Left lung (tissue), 14 donors: ENCODE results near the gene ATXN1L. TPM values are rescaled to one million over a fixed set of nuclear protein-coding genes. Genes with fewer than 3 reads are reported as not detected.

Experiments used
- ATAC-seq: fragments of 200-7000 bp; cut with Tn5 transposase; one replicate; pipeline ENCODE4 v1.9.1; 2020; ENCODE audit warnings: moderate library complexity
- DNase-seq, 4 donors: peaks; one replicate each; pipeline ENCODE4 v3.0.0-alpha.2; 2013 to 2020
- H3K27ac ChIP-seq, 2 donors: fragments of 200-600 bp; sonication (generic) in 1 of 2; one replicate each; pipeline versions ENCODE4 v1.5.0 to v1.8.0; 2020 to 2021
- H3K27me3 ChIP-seq, 2 donors: fragments of 200-600 bp; sonication (generic) in 1 of 2; one replicate each; pipeline versions ENCODE4 v1.5.0 to v1.8.0; 2020 to 2021
- H3K36me3 ChIP-seq, 2 donors: fragments of 200-600 bp; sonication (generic) in 1 of 2; one replicate each; pipeline versions ENCODE4 v1.5.0 to v1.8.0; 2020 to 2021
- H3K4me1 ChIP-seq, 2 donors: fragments of 200-600 bp; one replicate each; pipeline ENCODE4 v1.8.0; 2021
- H3K4me3 ChIP-seq, 2 donors: fragments of 200-600 bp; sonication (generic) in 1 of 2; one replicate each; pipeline versions ENCODE4 v1.5.0 to v1.8.0; 2020 to 2021; ENCODE audit warnings: mild to moderate bottlenecking in 1 of 2
- H3K9me3 ChIP-seq, 2 donors: fragments of 200-600 bp; sonication (generic) in 1 of 2; one replicate each; pipeline versions ENCODE4 v1.5.0 to v1.8.0; 2020 to 2021
- intact Hi-C, 2 donors: fragments of 100-400 bp; cut with DNase I; formaldehyde crosslinking; loops; one replicate each; pipeline versions ENCODE4 v1.11.2 to v1.14.2; 2022
- long read RNA-seq, 12 donors: library from polyadenylated mRNA in 2 of 12; unstranded in 2 of 12; transcript quantifications; one replicate each; pipeline ENCODE4 v2.0.0 and lab custom pipeline, GENCODE V29; 2019 to 2026
- polyA plus RNA-seq, 6 donors: library from polyadenylated mRNA; unstranded; fragments of 120-200 nt; gene quantifications; one replicate each; pipeline ENCODE4 v1.2.1, GENCODE V29; 2013; ENCODE audit not compliant: insufficient read length in 6 of 6
- total RNA-seq, 2 donors: library from RNA; stranded (reverse); fragmentation: NEBNext Ultra II Directional; extraction: Animal tissue kit (Norgen Biotek cat#: 25700); gene quantifications; one replicate each; pipeline ENCODE4 v1.2.1, GENCODE V29; 2021
- TF ChIP-seq, protein P1 (sequence below), 2 donors: fragments of 200-600 bp; sonication (generic) in 1 of 2; IDR thresholded peaks; one replicate each; pipeline versions ENCODE4 v1.5.0 to v1.8.0; 2021; ENCODE audit warnings: antibody characterized with exemption in 2 of 2
- donor health status: DM: no; HTN: yes; CAD: no.
- donor health status: DM: no; HTN: no; CAD: no.

Gene ATXN1L, protein sequence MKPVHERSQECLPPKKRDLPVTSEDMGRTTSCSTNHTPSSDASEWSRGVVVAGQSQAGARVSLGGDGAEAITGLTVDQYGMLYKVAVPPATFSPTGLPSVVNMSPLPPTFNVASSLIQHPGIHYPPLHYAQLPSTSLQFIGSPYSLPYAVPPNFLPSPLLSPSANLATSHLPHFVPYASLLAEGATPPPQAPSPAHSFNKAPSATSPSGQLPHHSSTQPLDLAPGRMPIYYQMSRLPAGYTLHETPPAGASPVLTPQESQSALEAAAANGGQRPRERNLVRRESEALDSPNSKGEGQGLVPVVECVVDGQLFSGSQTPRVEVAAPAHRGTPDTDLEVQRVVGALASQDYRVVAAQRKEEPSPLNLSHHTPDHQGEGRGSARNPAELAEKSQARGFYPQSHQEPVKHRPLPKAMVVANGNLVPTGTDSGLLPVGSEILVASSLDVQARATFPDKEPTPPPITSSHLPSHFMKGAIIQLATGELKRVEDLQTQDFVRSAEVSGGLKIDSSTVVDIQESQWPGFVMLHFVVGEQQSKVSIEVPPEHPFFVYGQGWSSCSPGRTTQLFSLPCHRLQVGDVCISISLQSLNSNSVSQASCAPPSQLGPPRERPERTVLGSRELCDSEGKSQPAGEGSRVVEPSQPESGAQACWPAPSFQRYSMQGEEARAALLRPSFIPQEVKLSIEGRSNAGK
- total RNA-seq (10 to 100 TPM; 22.8 to 24.3 TPM), polyA plus RNA-seq (10 to 100 TPM; 28.6 to 32.9 (median 30.3) TPM)
- long read RNA-seq, donor 1, full-length matches to known transcripts: 18 of 45 reads
- long read RNA-seq, donor 1, partial matches to known transcripts: 27 of 45 reads
- long read RNA-seq, donor 1, other reads (novel, unspliced or antisense): 0 of 45 reads
- long read RNA-seq, donor 2, full-length matches to known transcripts: 10 of 10 reads
- long read RNA-seq, donor 2, partial matches to known transcripts: 0 of 10 reads
- long read RNA-seq, donor 2, other reads (novel, unspliced or antisense): 0 of 10 reads
- long read RNA-seq, donor 3, full-length matches to known transcripts: 10 of 10 reads
- long read RNA-seq, donor 3, partial matches to known transcripts: 0 of 10 reads
- long read RNA-seq, donor 3, other reads (novel, unspliced or antisense): 0 of 10 reads
- long read RNA-seq, donor 4: 0 reads
- long read RNA-seq, donor 5, full-length matches to known transcripts: 12 of 12 reads
- long read RNA-seq, donor 5, partial matches to known transcripts: 0 of 12 reads
- long read RNA-seq, donor 5, other reads (novel, unspliced or antisense): 0 of 12 reads
- long read RNA-seq, donor 6, full-length matches to known transcripts: 10 of 10 reads
- long read RNA-seq, donor 6, partial matches to known transcripts: 0 of 10 reads
- long read RNA-seq, donor 6, other reads (novel, unspliced or antisense): 0 of 10 reads
- long read RNA-seq, donor 7, full-length matches to known transcripts: 7 of 7 reads
- long read RNA-seq, donor 7, partial matches to known transcripts: 0 of 7 reads
- long read RNA-seq, donor 7, other reads (novel, unspliced or antisense): 0 of 7 reads
- long read RNA-seq, donor 8, full-length matches to known transcripts: 13 of 13 reads
- long read RNA-seq, donor 8, partial matches to known transcripts: 0 of 13 reads
- long read RNA-seq, donor 8, other reads (novel, unspliced or antisense): 0 of 13 reads
- long read RNA-seq, donor 9: 0 reads
- long read RNA-seq, donor 10: 0 reads
- long read RNA-seq, donor 11: 0 reads
- long read RNA-seq, donor 12, full-length matches to known transcripts: 3 of 3 reads
- long read RNA-seq, donor 12, partial matches to known transcripts: 0 of 3 reads
- long read RNA-seq, donor 12, other reads (novel, unspliced or antisense): 0 of 3 reads

DNA sequence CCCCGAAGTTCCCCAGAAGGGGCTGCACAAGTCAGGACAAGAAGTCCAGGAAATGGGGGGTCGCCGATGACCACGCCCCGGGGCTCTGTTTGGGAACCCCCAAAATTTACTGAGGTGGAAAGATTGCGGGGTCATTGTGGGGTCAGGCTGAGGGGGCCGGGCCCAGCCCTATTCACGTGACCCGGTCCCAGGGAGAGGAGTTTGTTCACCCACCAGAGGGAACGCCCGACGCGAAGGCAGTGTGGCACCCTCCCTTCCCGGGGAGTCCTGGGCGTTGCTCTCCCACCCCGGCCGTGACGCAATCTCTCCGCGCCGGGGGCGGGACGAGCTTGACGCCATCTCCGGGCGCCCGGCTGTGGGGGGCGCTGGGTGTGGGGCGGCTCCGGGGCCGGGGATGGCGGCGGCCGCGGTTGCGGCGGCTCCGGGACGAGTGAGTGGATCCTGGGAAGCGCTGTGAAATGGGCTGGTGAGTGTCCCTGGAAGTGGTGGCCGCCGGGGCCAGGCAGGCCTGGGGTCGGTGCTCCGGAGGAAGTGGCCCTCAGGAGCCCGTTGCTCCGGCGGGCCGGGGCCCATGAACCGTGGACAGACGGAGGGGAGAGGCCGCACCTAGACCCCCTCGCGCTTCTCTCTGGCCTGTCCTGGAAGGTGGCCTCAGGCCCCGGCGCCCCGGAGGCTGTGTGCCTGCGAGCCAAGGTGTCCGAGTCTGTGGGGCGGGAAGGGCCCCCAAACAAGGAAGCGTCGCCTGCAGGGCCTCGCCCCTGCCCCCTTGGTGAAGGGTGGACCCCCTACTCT is at the start of gene ATXN1L:
Gene ATXN1L (plus strand): TSS at position 338 of the 792 bp plus-strand sequence. CDS start 3,765 bp downstream, outside the sequence.
- Histone ChIP-seq H3K27ac (peak within 1 kb of the TSS; percentile 82 to 87), H3K9me3 (no peaks in the 10 kb centered on the region), H3K4me1 (peaks cover 7 to 20% of the 10 kb centered on the region in 2 donors), H3K4me3 (peak within 1 kb of the TSS; percentile 88 to 89), H3K36me3 (peaks cover 0 to 31% of the 10 kb centered on the region in 2 donors), H3K27me3 (no peaks in the 10 kb centered on the region)
- peak; percentile 99 for ATAC-seq
- TF ChIP-seq, protein P1, sequence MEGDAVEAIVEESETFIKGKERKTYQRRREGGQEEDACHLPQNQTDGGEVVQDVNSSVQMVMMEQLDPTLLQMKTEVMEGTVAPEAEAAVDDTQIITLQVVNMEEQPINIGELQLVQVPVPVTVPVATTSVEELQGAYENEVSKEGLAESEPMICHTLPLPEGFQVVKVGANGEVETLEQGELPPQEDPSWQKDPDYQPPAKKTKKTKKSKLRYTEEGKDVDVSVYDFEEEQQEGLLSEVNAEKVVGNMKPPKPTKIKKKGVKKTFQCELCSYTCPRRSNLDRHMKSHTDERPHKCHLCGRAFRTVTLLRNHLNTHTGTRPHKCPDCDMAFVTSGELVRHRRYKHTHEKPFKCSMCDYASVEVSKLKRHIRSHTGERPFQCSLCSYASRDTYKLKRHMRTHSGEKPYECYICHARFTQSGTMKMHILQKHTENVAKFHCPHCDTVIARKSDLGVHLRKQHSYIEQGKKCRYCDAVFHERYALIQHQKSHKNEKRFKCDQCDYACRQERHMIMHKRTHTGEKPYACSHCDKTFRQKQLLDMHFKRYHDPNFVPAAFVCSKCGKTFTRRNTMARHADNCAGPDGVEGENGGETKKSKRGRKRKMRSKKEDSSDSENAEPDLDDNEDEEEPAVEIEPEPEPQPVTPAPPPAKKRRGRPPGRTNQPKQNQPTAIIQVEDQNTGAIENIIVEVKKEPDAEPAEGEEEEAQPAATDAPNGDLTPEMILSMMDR (IDR thresholded peaks at IDR 0.05): no peak
- intact Hi-C loops: no loop called here
- peak; percentile 88 to 96 (median 93) for DNase-seq

DNA sequence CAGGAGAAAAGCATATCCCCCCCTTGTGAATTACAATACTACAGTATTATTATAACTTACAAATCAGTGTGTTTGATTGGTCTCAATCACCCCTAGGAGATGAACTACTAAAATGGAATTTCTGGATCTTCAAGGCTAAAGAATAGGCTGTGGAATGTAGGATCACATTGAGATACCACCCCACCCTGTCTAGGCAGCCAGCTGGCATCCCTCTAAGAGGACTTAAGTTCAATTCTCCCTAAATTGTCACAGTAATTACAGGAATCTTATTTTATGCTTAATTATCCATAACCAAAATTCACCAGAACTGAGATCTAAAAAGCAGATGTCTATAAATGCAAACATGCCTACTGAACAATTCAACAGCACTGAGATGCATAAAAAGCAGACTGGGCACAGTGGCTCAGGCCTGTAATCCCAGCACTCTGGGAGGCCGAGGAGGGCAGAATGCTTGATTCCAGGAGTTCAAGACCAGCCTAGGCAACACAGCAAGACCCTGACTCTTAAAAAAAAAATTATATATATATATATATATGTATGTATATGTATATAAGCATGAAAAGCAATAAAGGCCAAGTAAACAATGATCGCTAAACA is 49.2 kb upstream of the ATXN1L start:
- H3K27me3 ChIP-seq: no peaks in the 10 kb centered on the region
- no peaks in the 10 kb centered on the region for H3K9me3 ChIP-seq
- peaks cover 0 to 38% of the 10 kb centered on the region in 2 donors for H3K4me1 ChIP-seq
- no peak overlapping the region for H3K4me3 ChIP-seq
- H3K27ac ChIP-seq: no peak overlapping the region
- ATAC-seq (no peak), DNase-seq (no peak)
- intact Hi-C loops: no loop called here
- peaks cover 0 to 39% of the 10 kb centered on the region in 2 donors for H3K36me3 ChIP-seq
- TF ChIP-seq, protein P1 (IDR thresholded peaks at IDR 0.05): no peak

GRCh38 chr16:71803305-71803690 is 42.5 kb upstream of the ATXN1L start:
- peaks cover 14 to 43% of the 10 kb centered on the region in 2 donors for H3K4me1 ChIP-seq
- TF ChIP-seq, protein P1 (IDR thresholded peaks at IDR 0.05): no peak
- H3K4me3 ChIP-seq: no peak overlapping the region
- no peak overlapping the region for H3K27ac ChIP-seq
- no peaks in the 10 kb centered on the region for H3K27me3 ChIP-seq
- no peak for ATAC-seq
- intact Hi-C loops: no loop called here
- peaks cover 0 to 54% of the 10 kb centered on the region in 2 donors for H3K36me3 ChIP-seq
- no peak for DNase-seq
- no peaks in the 10 kb centered on the region for H3K9me3 ChIP-seq
